ENCODE measurements around the gene GRIK1.

- TF ChIP-seq CTCF (tag by site-specific recombination; IDR thresholded peaks at IDR 0.05) = no peak
- TF ChIP-seq BCL11A (tag by site-specific recombination; IDR thresholded peaks at IDR 0.05; ENCODE audit: low read depth) = no peak
- TF ChIP-seq REST (tag by site-specific recombination; IDR thresholded peaks at IDR 0.05) = no peak
- TF ChIP-seq GLIS1 (tag by site-specific recombination; IDR thresholded peaks at IDR 0.05) = no peak
- TF ChIP-seq SP2 (tag by site-specific recombination; IDR thresholded peaks at IDR 0.05) = no peak
- no peak for TF ChIP-seq ZBTB49 (tag by site-specific recombination; IDR thresholded peaks at IDR 0.05; ENCODE audit: low read depth)
- TF ChIP-seq ZNF580 (tag by site-specific recombination; IDR thresholded peaks at IDR 0.05) = no peak
- TF ChIP-seq ZBTB7A (tag by site-specific recombination; IDR thresholded peaks at IDR 0.05; ENCODE audit: low read depth) = no peak
- no peak for TF ChIP-seq ZNF639 (tag by site-specific recombination; IDR thresholded peaks at IDR 0.05)
- no peak for TF ChIP-seq TCF7L2 (IDR thresholded peaks at IDR 0.05; ENCODE audit: borderline replicate concordance, low read depth, low read length)
Observed at GRCh38 chr21:29867796-29868195, 72.0 kb downstream of the GRIK1 start.
